Activated T-cell treated with anti-CD3 and anti-CD28 coated beads for 24 hours (primary cell): ENCODE measurements around the gene SEMA4B.

ENCODE experiments used
- DNase-seq: peaks from one replicate; pipeline ENCODE4 v3.0.0-alpha.2; 2020; ENCODE audit warnings: low read depth

Gene SEMA4B

GRCh38 chr15:90205050-90205848 is 4.1 kb downstream of the SEMA4B start:
- DNase-seq: no peak

GRCh38 chr15:90205886-90206285 is 4.8 kb downstream of the SEMA4B start:
- DNase-seq: no peak

- no peak for DNase-seq
Observed at GRCh38 chr15:90207252-90207651, 6.1 kb downstream of the SEMA4B start.

- no peak for DNase-seq
Observed at GRCh38 chr15:90208356-90208755, 7.2 kb downstream of the SEMA4B start.

GRCh38 chr15:90209591-90209990 is 8.5 kb downstream of the SEMA4B start:
- DNase-seq: no peak

- DNase-seq: no peak
Observed at GRCh38 chr15:90210593-90210992, 9.5 kb downstream of the SEMA4B start.

GRCh38 chr15:90211009-90211408 is 9.9 kb downstream of the SEMA4B start:
- no peak for DNase-seq

GRCh38 chr15:90211440-90212143 is 10.5 kb downstream of the SEMA4B start:
- no peak for DNase-seq

GRCh38 chr15:90212221-90213098 is 11.3 kb downstream of the SEMA4B start:
- DNase-seq: no peak

- no peak for DNase-seq
Observed at GRCh38 chr15:90213122-90213817, 12.1 kb downstream of the SEMA4B start.

GRCh38 chr15:90213818-90214204 is 12.7 kb downstream of the SEMA4B start:
- DNase-seq: no peak

- DNase-seq: no peak
Observed at GRCh38 chr15:90214553-90215196, 13.5 kb downstream of the SEMA4B start.

- no peak for DNase-seq
Observed at GRCh38 chr15:90217671-90218394, 16.7 kb downstream of the SEMA4B start.

GRCh38 chr15:90219421-90220141 is 18.5 kb downstream of the SEMA4B start:
- peak; percentile 39 for DNase-seq

- no peak for DNase-seq
Observed at GRCh38 chr15:90221246-90221900, 20.2 kb downstream of the SEMA4B start.

GRCh38 chr15:90222547-90222946 is 21.4 kb downstream of the SEMA4B start:
- DNase-seq: no peak

- DNase-seq: no peak
Observed at GRCh38 chr15:90223441-90224165, 22.5 kb downstream of the SEMA4B start.

- DNase-seq: no peak
Observed at GRCh38 chr15:90225047-90225446, 23.9 kb downstream of the SEMA4B start.
